NCI-H69 (cell line): Measurements from ENCODE around the gene B4GALT4.
"Not testable (repeated sequence)": the region's sequence is repeated elsewhere in the genome, so short reads cannot be mapped to it uniquely, and the experiment has no call there.

Source experiments
- DNase-seq: peaks from one replicate; lab custom pipeline; 2025; lab: John Stamatoyannopoulos, UW

Gene B4GALT4

GRCh38 chr3:119195911-119196310, 44.8 kb downstream of the B4GALT4 start:
- DNase-seq: no peak

- DNase-seq: no peak
Observed at GRCh38 chr3:119195151-119195476, 45.6 kb downstream of the B4GALT4 start.

- no peak for DNase-seq
Observed at GRCh38 chr3:119194237-119195150, 46.2 kb downstream of the B4GALT4 start.

- no peak for DNase-seq
Observed at GRCh38 chr3:119191800-119192199, 48.9 kb downstream of the B4GALT4 start.

- no peak for DNase-seq
Observed at GRCh38 chr3:119187266-119187665, 53.4 kb downstream of the B4GALT4 start.

GRCh38 chr3:119184796-119185570, 55.7 kb downstream of the B4GALT4 start:
- DNase-seq: no peak

GRCh38 chr3:119184111-119184510, 56.6 kb downstream of the B4GALT4 start:
- DNase-seq: no peak

GRCh38 chr3:119181765-119182164, 58.9 kb downstream of the B4GALT4 start:
- DNase-seq: no peak

- DNase-seq: peak; percentile 23
Observed at GRCh38 chr3:119177321-119177720, 63.4 kb downstream of the B4GALT4 start.

GRCh38 chr3:119176778-119177177, 63.9 kb downstream of the B4GALT4 start:
- no peak for DNase-seq

GRCh38 chr3:119175872-119176756, 64.6 kb downstream of the B4GALT4 start:
- DNase-seq: no peak

- no peak for DNase-seq
Observed at GRCh38 chr3:119173325-119173724, 67.4 kb downstream of the B4GALT4 start, which contains the start of gene UPK1B. UPK1B (plus strand) TSS chr3:119173598; CDS start chr3:119186742, 13,144 bp downstream.

GRCh38 chr3:119170821-119171220, 69.9 kb downstream of the B4GALT4 start:
- DNase-seq: no peak

GRCh38 chr3:119164745-119165144, 75.9 kb downstream of the B4GALT4 start:
- DNase-seq: not testable (repeated sequence)
